NCI-H2196 (cell line): ENCODE results near the gene KCTD21.
"Not testable (repeated sequence)": the region's sequence is repeated elsewhere in the genome, so short reads cannot be mapped to it uniquely, and the experiment has no call there.

ENCODE experiments used
- DNase-seq: peaks from one replicate; lab custom pipeline; 2025; ENCODE audit not compliant: unreplicated experiment; lab: John Stamatoyannopoulos, UW

KCTD21 gene

GRCh38 chr11:78188286-78189173, at the start of gene KCTD21, which contains the start of gene USP35:
Gene KCTD21 (minus strand): TSS chr11:78188626. CDS start chr11:78174554, 14,072 bp downstream.
Gene USP35 (plus strand): TSS chr11:78188919. CDS start chr11:78196246, 7,327 bp downstream.
- DNase-seq, result peak; percentile 97

- DNase-seq, result no peak
Measured at GRCh38 chr11:78237293-78238046, 49.0 kb upstream of the KCTD21 start.

GRCh38 chr11:78234006-78234405, 45.6 kb upstream of the KCTD21 start:
- DNase-seq, result no peak

- not testable (repeated sequence) for DNase-seq
Measured at GRCh38 chr11:78233046-78233445, 44.6 kb upstream of the KCTD21 start.

- no peak for DNase-seq
Measured at GRCh38 chr11:78231962-78232501, 43.6 kb upstream of the KCTD21 start.

GRCh38 chr11:78230161-78230877, 41.9 kb upstream of the KCTD21 start:
- DNase-seq, result no peak

- DNase-seq, result no peak
Measured at GRCh38 chr11:78229106-78229505, 40.7 kb upstream of the KCTD21 start.

GRCh38 chr11:78228467-78228866, 40.0 kb upstream of the KCTD21 start:
- peak; percentile 74 for DNase-seq

- DNase-seq, result no peak
Measured at GRCh38 chr11:78227921-78228320, 39.5 kb upstream of the KCTD21 start.

GRCh38 chr11:78226684-78227680, 38.6 kb upstream of the KCTD21 start:
- no peak for DNase-seq

- DNase-seq, result no peak
Measured at GRCh38 chr11:78224906-78225420, 36.5 kb upstream of the KCTD21 start.

- DNase-seq, result no peak
Measured at GRCh38 chr11:78224506-78224905, 36.1 kb upstream of the KCTD21 start.

GRCh38 chr11:78223320-78223954, 35.0 kb upstream of the KCTD21 start:
- no peak for DNase-seq

- DNase-seq, result not testable (repeated sequence)
Measured at GRCh38 chr11:78222726-78223125, 34.3 kb upstream of the KCTD21 start.

GRCh38 chr11:78221396-78222315, 33.2 kb upstream of the KCTD21 start:
- DNase-seq, result no peak

GRCh38 chr11:78220218-78221157, 32.1 kb upstream of the KCTD21 start:
- no peak for DNase-seq
